Spleen (tissue), 11 donors: ENCODE results near the gene RARA. TPM values are rescaled to one million over a fixed set of nuclear protein-coding genes. Genes with fewer than 3 reads are reported as not detected.
"Not testable (repeated sequence)": the region's sequence is repeated elsewhere in the genome, so short reads cannot be mapped to it uniquely, and the experiment has no call there.

Experiments used
- DNase-seq: peaks from one replicate; pipeline ENCODE4 v3.0.0-alpha.2; 2020
- H3K27ac ChIP-seq, 8 donors: fragments of 200-600 bp; sonication (generic) in 7 of 8; 1 replicate in 4 of 8; 2 replicates in 4 of 8; pipeline versions ENCODE4 v1.5.0 to v1.8.0; 2016 to 2021; ENCODE audit warnings: inconsistent platforms in 4 of 8, mild to moderate bottlenecking in 4 of 8, moderate library complexity in 1 of 8
- H3K27me3 ChIP-seq, 7 donors: fragments of 200-600 bp; sonication (generic) in 6 of 7; replicated peaks in 1 of 7; 1 replicate in 4 of 7; 2 replicates in 3 of 7; pipeline versions ENCODE4 v1.5.0 to v1.8.0; 2016 to 2021; ENCODE audit warnings: inconsistent platforms in 3 of 7, mild to moderate bottlenecking in 1 of 7
- H3K36me3 ChIP-seq, 6 donors: fragments of 200-600 bp; sonication (generic) in 5 of 6; 1 replicate in 4 of 6; 2 replicates in 2 of 6; pipeline versions ENCODE4 v1.5.0 to v1.8.0; 2016 to 2021; ENCODE audit warnings: inconsistent platforms in 2 of 6
- H3K4me1 ChIP-seq, 6 donors: fragments of 200-600 bp; sonication (generic) in 5 of 6; 1 replicate in 3 of 6; 2 replicates in 3 of 6; pipeline versions ENCODE4 v1.5.0 to v1.8.0; 2016 to 2021; ENCODE audit warnings: inconsistent platforms in 3 of 6
- H3K4me3 ChIP-seq, 8 donors: fragments of 200-600 bp; sonication (generic) in 7 of 8; 1 replicate in 4 of 8; 2 replicates in 4 of 8; pipeline versions ENCODE4 v1.5.0 to v1.8.0; 2016 to 2021; ENCODE audit warnings: inconsistent platforms in 4 of 8, mild to moderate bottlenecking in 4 of 8, moderate library complexity in 2 of 8
- H3K9me3 ChIP-seq, 8 donors: fragments of 200-600 bp; sonication (generic) in 7 of 8; 1 replicate in 4 of 8; 2 replicates in 4 of 8; pipeline versions ENCODE4 v1.5.0 to v1.8.0; 2016 to 2021; ENCODE audit warnings: inconsistent platforms in 4 of 8
- CTCF ChIP-seq, 11 experiments: fragments of 200-600 bp in 7 of 11; fragments of 450-650 bp in 4 of 11; sonication (generic) in 4 of 11; IDR thresholded peaks in 8 of 11; conservative IDR thresholded peaks in 3 of 11; 1 replicate in 7 of 11; 2 replicates in 4 of 11; pipeline versions ENCODE4 v1.4.0 to v1.8.0; 2016 to 2021; ENCODE audit warnings: antibody characterized with exemption in 11 of 11, inconsistent platforms in 4 of 11, mild to moderate bottlenecking in 1 of 11
- POLR2A ChIP-seq, 3 donors: fragments of 450-650 bp; IDR thresholded peaks; one replicate each; pipeline ENCODE4 v1.5.1; 2017; ENCODE audit warnings: antibody characterized with exemption in 3 of 3, mild to moderate bottlenecking in 1 of 3
- POLR2AphosphoS5 ChIP-seq, 3 donors: sonication (generic); formaldehyde crosslinking; IDR thresholded peaks; one replicate each; pipeline ENCODE4 v1.5.1; 2017; ENCODE audit warnings: antibody characterized with exemption in 3 of 3
- WGBS, 5 donors: extraction: QIAGEN DNeasy Blood & Tissue Kit in 3 of 5; methylation state at CpG; one replicate each; pipeline versions ENCODE4 v1.1.5 to v1.1.7; 2013 to 2018; 5-methylcytosine and 5-hydroxymethylcytosine counted together
- intact Hi-C: fragments of 100-400 bp; cut with DNase I; formaldehyde crosslinking; loops from one replicate; pipeline ENCODE4 v1.15.0; 2023; ENCODE audit warnings: low total_unique reads
- polyA plus RNA-seq, 3 donors: library from polyadenylated mRNA; stranded (reverse); fragments of 200-250 nt; gene quantifications; one replicate each; pipeline ENCODE4 v1.2.1, GENCODE V29; 2013
- total RNA-seq, 7 donors: library from RNA; depleted of rRNA in 3 of 7; stranded (reverse); fragments of >200 nt in 3 of 7; fragmentation: NEBNext Ultra II Directional in 4 of 7; extraction: Animal tissue kit (Norgen Biotek cat#: 25700) in 4 of 7; gene quantifications; one replicate each; pipeline versions ENCODE4 v1.1.0 to v1.2.1, GENCODE V29; 2016 to 2021
- donor health status: healthy with polysubstance abuse.
- donor health status: DM: no; HTN: no; CAD: no; lungs with moderate emphysema.
- donor health status: DM: no; HTN: no; CAD: no.
- donor health status: Bipolar disorder and iron deficiency.
- donor health status: healthy.
- donor health status: DM: no; HTN: no; CAD: no.
- donor health status: DM: yes; HTN: yes; CAD: no.

Gene RARA
- total and polyA plus RNA-seq, 10 donors: 13.3 to 95.1 (median 58.9) TPM

GRCh38 chr17:40377832-40378231 is 68.9 kb downstream of the RARA start:
- Histone ChIP-seq H3K27me3 (peaks cover 0 to 4% (median 0%) of the 10 kb centered on the region in 7 donors), H3K4me1 (no peaks in the 10 kb centered on the region), H3K36me3 (no peaks in the 10 kb centered on the region), H3K27ac (no peak overlapping the region), H3K9me3 (no peaks in the 10 kb centered on the region), H3K4me3 (no peak overlapping the region)
- 88 to 94% (median 91%) methylated on average over 13 of the region's 13 CpGs for WGBS, 5 donors
- intact Hi-C loops: no loop called here
- DNase-seq: no peak
- no peak for TF ChIP-seq POLR2AphosphoS5 (IDR thresholded peaks at IDR 0.05)
- TF ChIP-seq CTCF (IDR thresholded peaks at IDR 0.05 in 8 of 11, conservative IDR thresholded peaks at IDR 0.05 in 3 of 11): no peak

GRCh38 chr17:40378966-40379365 is 70.0 kb downstream of the RARA start:
- TF ChIP-seq POLR2AphosphoS5 (IDR thresholded peaks at IDR 0.05) (no peak), CTCF (IDR thresholded peaks at IDR 0.05 in 8 of 11, conservative IDR thresholded peaks at IDR 0.05 in 3 of 11) (no peak), POLR2A (IDR thresholded peaks at IDR 0.05) (no peak)
- no peak for DNase-seq
- Histone ChIP-seq H3K27me3 (peaks cover 0 to 4% (median 0%) of the 10 kb centered on the region in 7 donors), H3K27ac (no peak overlapping the region), H3K4me3 (no peak overlapping the region), H3K4me1 (no peaks in the 10 kb centered on the region), H3K36me3 (no peaks in the 10 kb centered on the region), H3K9me3 (no peaks in the 10 kb centered on the region)
- 83 to 96% (median 92%) methylated on average over 7 of the region's 7 CpGs for WGBS, 5 donors
- intact Hi-C loops: no loop called here

- intact Hi-C loops: no loop called here
- Histone ChIP-seq H3K4me3 (no peak overlapping the region), H3K9me3 (no peaks in the 10 kb centered on the region), H3K36me3 (peaks cover 0 to 27% (median 0%) of the 10 kb centered on the region in 6 donors), H3K4me1 (no peaks in the 10 kb centered on the region), H3K27ac (no peak overlapping the region), H3K27me3 (no peaks in the 10 kb centered on the region)
- DNase-seq: no peak
- WGBS, 5 donors: 91 to 98% (median 96%) methylated on average over 4 of the region's 4 CpGs
- no peak for TF ChIP-seq POLR2A (IDR thresholded peaks at IDR 0.05)
- no peak for TF ChIP-seq CTCF (IDR thresholded peaks at IDR 0.05 in 8 of 11, conservative IDR thresholded peaks at IDR 0.05 in 3 of 11)
- no peak for TF ChIP-seq POLR2AphosphoS5 (IDR thresholded peaks at IDR 0.05)
Observed at GRCh38 chr17:40382251-40382650, 73.3 kb downstream of the RARA start.

GRCh38 chr17:40386555-40386954 is 77.6 kb downstream of the RARA start:
- intact Hi-C loops, DNase-seq, H3K27ac ChIP-seq, H3K9me3 ChIP-seq, H3K4me1 ChIP-seq, H3K4me3 ChIP-seq, H3K27me3 ChIP-seq: not testable (repeated sequence)
- WGBS, 5 donors: 92 to 100% (median 94%) methylated on average over 3 of the region's 3 CpGs
- H3K36me3 ChIP-seq: peaks cover 0 to 70% (median 0%) of the 10 kb centered on the region in 6 donors

- Histone ChIP-seq H3K27ac (no peak overlapping the region), H3K4me3 (no peak overlapping the region), H3K27me3 (no peaks in the 10 kb centered on the region), H3K36me3 (peaks cover 0 to 93% (median 0%) of the 10 kb centered on the region in 6 donors), H3K4me1 (peaks cover 0 to 9% (median 2%) of the 10 kb centered on the region in 6 donors), H3K9me3 (no peaks in the 10 kb centered on the region)
- intact Hi-C loops: loop anchor here (10.0 kb wide), 1 partner anchor 136 kb away; no protein-coding TSS in a partner anchor
- WGBS, 5 donors: 53 to 68% (median 64%) methylated on average over 4 of the region's 4 CpGs
- no peak for TF ChIP-seq POLR2AphosphoS5 (IDR thresholded peaks at IDR 0.05)
- no peak for TF ChIP-seq POLR2A (IDR thresholded peaks at IDR 0.05)
- peak; percentile 25 to 78 (median 64) for TF ChIP-seq CTCF (IDR thresholded peaks at IDR 0.05 in 8 of 11, conservative IDR thresholded peaks at IDR 0.05 in 3 of 11)
- no peak for DNase-seq
Observed at GRCh38 chr17:40399185-40399584, 90.2 kb downstream of the RARA start.
